Muscle layer of duodenum (tissue), 2 donors: Measurements from ENCODE around the gene SIAE.

Experiments used
- H3K27ac ChIP-seq: one replicate; pipeline ENCODE4 v1.7.0; 2013; ENCODE audit warnings: mild to moderate bottlenecking, low read length
- H3K27me3 ChIP-seq: one replicate; pipeline ENCODE4 v1.7.0; 2013; ENCODE audit warnings: low read depth, mild to moderate bottlenecking, control low read depth, low read length
- H3K36me3 ChIP-seq, 2 donors: one replicate each; pipeline ENCODE4 v1.7.0; 2013; ENCODE audit warnings: low read length in 2 of 2, control low read depth in 1 of 2, mild to moderate bottlenecking in 1 of 2; ENCODE audit not compliant: insufficient read depth in 2 of 2, control insufficient read depth in 1 of 2
- H3K4me1 ChIP-seq, 2 donors: one replicate each; pipeline ENCODE4 v1.7.0; 2013; ENCODE audit warnings: low read length in 2 of 2, mild to moderate bottlenecking in 2 of 2, control low read depth in 1 of 2, moderate library complexity in 1 of 2; ENCODE audit not compliant: insufficient read depth in 2 of 2, control insufficient read depth in 1 of 2
- H3K4me3 ChIP-seq, 2 donors: one replicate each; pipeline ENCODE4 v1.7.0; 2013; ENCODE audit warnings: low read length in 2 of 2, low read depth in 1 of 2, mild to moderate bottlenecking in 1 of 2
- H3K9me3 ChIP-seq, 2 donors: one replicate each; pipeline ENCODE4 v1.7.0; 2013; ENCODE audit warnings: low read length in 2 of 2, control low read depth in 1 of 2, mild to moderate bottlenecking in 1 of 2; ENCODE audit not compliant: control insufficient read depth in 1 of 2
- donor health status: healthy.

Gene SIAE

GRCh38 chr11:124662106-124662505, 11.4 kb downstream of the SIAE start:
- Histone ChIP-seq H3K36me3 (peaks cover 7 to 15% of the 10 kb centered on the region in 2 donors), H3K27ac (no peak overlapping the region), H3K4me3 (no peak overlapping the region), H3K9me3 (no peaks in the 10 kb centered on the region), H3K4me1 (no peaks in the 10 kb centered on the region), H3K27me3 (no peaks in the 10 kb centered on the region)

GRCh38 chr11:124661553-124661952, 12.0 kb downstream of the SIAE start:
- no peak overlapping the region for H3K4me3 ChIP-seq
- H3K9me3 ChIP-seq, result no peaks in the 10 kb centered on the region
- peaks cover 7 to 15% of the 10 kb centered on the region in 2 donors for H3K36me3 ChIP-seq

DNA sequence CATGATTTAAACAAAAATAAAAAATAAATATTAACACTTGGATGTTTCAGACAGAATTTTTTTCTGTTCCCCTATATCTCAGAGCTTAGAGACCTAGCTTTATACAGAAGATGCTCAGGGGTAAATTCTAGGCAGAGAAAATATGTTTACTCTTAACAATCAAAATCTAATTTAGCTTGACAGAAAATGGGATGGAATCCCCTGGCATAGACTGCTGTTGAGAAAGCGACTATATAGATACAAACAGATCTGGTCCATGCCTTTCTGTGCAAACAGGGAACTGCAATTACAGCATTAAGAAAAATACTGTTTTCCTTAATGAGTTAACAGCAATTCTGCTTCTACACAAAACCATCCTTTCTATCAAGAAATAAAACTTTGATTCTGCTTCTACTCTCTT, 14.6 kb downstream of the SIAE start:
- no peak overlapping the region for H3K27ac ChIP-seq
- no peaks in the 10 kb centered on the region for H3K27me3 ChIP-seq
- peaks cover 10 to 13% of the 10 kb centered on the region in 2 donors for H3K36me3 ChIP-seq
- no peaks in the 10 kb centered on the region for H3K4me1 ChIP-seq
- no peak overlapping the region for H3K4me3 ChIP-seq
- H3K9me3 ChIP-seq, result no peaks in the 10 kb centered on the region

More at GRCh38 chr11:124661553-124661952, 12.0 kb downstream of the SIAE start:
- Histone ChIP-seq H3K27me3 (no peaks in the 10 kb centered on the region), H3K27ac (no peak overlapping the region), H3K4me1 (no peaks in the 10 kb centered on the region)

- Histone ChIP-seq H3K36me3 (peaks cover 11 to 12% of the 10 kb centered on the region in 2 donors), H3K27me3 (no peaks in the 10 kb centered on the region)
Measured at GRCh38 chr11:124658501-124658900, 15.0 kb downstream of the SIAE start.

DNA sequence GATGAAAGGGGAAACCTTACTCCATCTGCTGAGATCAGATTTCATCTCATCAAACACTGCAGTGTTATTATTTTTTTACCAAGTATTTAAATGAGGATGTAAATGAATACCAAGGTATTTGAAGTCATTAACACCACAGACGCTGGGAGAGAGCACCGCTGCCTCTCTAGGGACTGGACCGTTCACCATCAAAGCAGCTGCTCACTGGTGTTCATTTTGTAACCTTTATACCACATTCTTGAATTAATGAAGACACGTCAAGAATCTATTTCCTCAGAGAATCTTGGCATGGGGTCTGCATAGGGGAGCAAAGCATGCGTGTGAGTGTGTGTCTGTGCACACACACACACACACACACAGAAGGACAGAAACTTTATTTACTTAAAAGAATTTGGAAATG, 15.6 kb downstream of the SIAE start:
- Histone ChIP-seq H3K9me3 (no peaks in the 10 kb centered on the region), H3K27ac (no peak overlapping the region), H3K4me3 (no peak overlapping the region), H3K36me3 (peaks cover 14 to 15% of the 10 kb centered on the region in 2 donors), H3K4me1 (no peaks in the 10 kb centered on the region), H3K27me3 (no peaks in the 10 kb centered on the region)

More at GRCh38 chr11:124658501-124658900, 15.0 kb downstream of the SIAE start:
- H3K4me1 ChIP-seq, result no peaks in the 10 kb centered on the region
- H3K4me3 ChIP-seq, result no peak overlapping the region
- H3K27ac ChIP-seq, result no peak overlapping the region
- no peaks in the 10 kb centered on the region for H3K9me3 ChIP-seq

GRCh38 chr11:124656774-124657630, 16.5 kb downstream of the SIAE start:
- Histone ChIP-seq H3K27ac (no peak overlapping the region), H3K4me3 (no peak overlapping the region), H3K9me3 (no peaks in the 10 kb centered on the region), H3K36me3 (peaks cover 15% of the 10 kb centered on the region in 2 donors), H3K4me1 (no peaks in the 10 kb centered on the region), H3K27me3 (no peaks in the 10 kb centered on the region)

DNA sequence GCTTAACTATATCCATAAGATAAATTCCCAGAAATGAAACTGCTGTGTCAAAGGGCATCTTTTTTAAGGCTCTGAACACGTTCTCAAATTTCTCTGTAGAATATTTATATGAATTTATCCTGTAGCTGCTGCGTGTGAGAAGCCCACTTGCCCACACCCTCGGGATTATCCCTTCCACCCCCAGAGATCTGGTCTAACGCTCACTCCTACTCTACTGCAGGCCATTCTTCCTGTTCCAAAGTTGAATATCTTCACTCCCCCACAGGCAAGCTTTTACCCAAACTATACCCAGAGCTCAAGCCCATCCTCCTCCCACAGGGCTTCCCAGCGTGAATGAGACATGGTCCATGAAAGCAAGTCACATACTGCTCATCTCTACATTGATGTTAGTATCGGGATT, 24.9 kb downstream of the SIAE start:
- Histone ChIP-seq H3K4me1 (peaks cover 0 to 6% of the 10 kb centered on the region in 2 donors), H3K27me3 (no peaks in the 10 kb centered on the region), H3K9me3 (no peaks in the 10 kb centered on the region), H3K27ac (no peak overlapping the region), H3K36me3 (peaks cover 11 to 30% of the 10 kb centered on the region in 2 donors), H3K4me3 (no peak overlapping the region)

- Histone ChIP-seq H3K4me3 (no peak overlapping the region), H3K27ac (no peak overlapping the region), H3K27me3 (no peaks in the 10 kb centered on the region), H3K4me1 (peaks cover 0 to 6% of the 10 kb centered on the region in 2 donors), H3K36me3 (peaks cover 0 to 24% of the 10 kb centered on the region in 2 donors), H3K9me3 (no peaks in the 10 kb centered on the region)
Measured at GRCh38 chr11:124646148-124646547, 27.4 kb downstream of the SIAE start.

- Histone ChIP-seq H3K4me3 (peak overlapping the region; percentile 13 to 14), H3K27me3 (no peaks in the 10 kb centered on the region), H3K9me3 (no peaks in the 10 kb centered on the region), H3K4me1 (peaks cover 0 to 6% of the 10 kb centered on the region in 2 donors), H3K36me3 (peaks cover 0 to 23% of the 10 kb centered on the region in 2 donors), H3K27ac (no peak overlapping the region)
Measured at GRCh38 chr11:124644426-124645280, 28.9 kb downstream of the SIAE start.

- Histone ChIP-seq H3K27ac (no peak overlapping the region), H3K4me3 (no peak overlapping the region), H3K36me3 (peaks cover 0 to 26% of the 10 kb centered on the region in 2 donors)
Measured at GRCh38 chr11:124643605-124644425, 29.7 kb downstream of the SIAE start.

More at GRCh38 chr11:124643605-124644425, 29.7 kb downstream of the SIAE start:
- Histone ChIP-seq H3K27me3 (no peaks in the 10 kb centered on the region), H3K4me1 (peaks cover 0 to 6% of the 10 kb centered on the region in 2 donors), H3K9me3 (no peaks in the 10 kb centered on the region)
